ENCODE data around the gene MED26. TPM values are rescaled to one million over a fixed set of nuclear protein-coding genes. Genes with fewer than 3 reads are reported as not detected.
A peak's percentile ranks its signal among the peaks of the same experiment; 100 is the strongest.

Gene MED26
- total RNA-seq, 2 donors from 2014 or later: 10.8 to 11.8 TPM

GRCh38 chr19:16542910-16543472 is 85.0 kb downstream of the MED26 start:
- peak overlapping the region; percentile 83 for H3K27ac Mint-ChIP-seq
- WGBS, 2 experiments (ENCODE audit: insufficient coverage in 1 of 2, insufficient read length in 1 of 2): 2 to 12% methylated on average over 6 to 15 of the region's 15 CpGs

GRCh38 chr19:16542045-16542909 is 85.7 kb downstream of the MED26 start, which contains the start of gene CHERP:
TSS of gene CHERP (minus strand) at chr19:16542437. CDS start at chr19:16542378, 59 bp downstream.
- Mint-ChIP-seq H3K4me3 (peak within 1 kb of the TSS; percentile 86), H3K36me3 (ENCODE audit: low read depth) (peaks cover 36% of the 10 kb centered on the region), H3K9me3 (no peaks in the 10 kb centered on the region), H3K27me3 (ENCODE audit: insufficient read depth) (no peaks in the 10 kb centered on the region), H3K4me1 (peaks cover 16% of the 10 kb centered on the region), H3K27ac (peak within 1 kb of the TSS; percentile 84)
- Histone ChIP-seq H3K4me3 (ENCODE audit: low read length) (peak within 1 kb of the TSS; percentile 93), H3K4me1 (ENCODE audit: control insufficient read depth, insufficient read depth, low read length) (no peaks in the 10 kb centered on the region), H3K9me3 (ENCODE audit: control insufficient read depth, low read length) (no peaks in the 10 kb centered on the region), H3K9ac (ENCODE audit: extremely low read depth, low read length, poor library complexity, severe bottlenecking) (peak within 1 kb of the TSS; percentile 95), H3K36me3 (ENCODE audit: control insufficient read depth, insufficient read depth, low read length) (peaks cover 30% of the 10 kb centered on the region), H3K27ac (ENCODE audit: low read depth, low read length) (peak within 1 kb of the TSS; percentile 78), H3K27me3 (ENCODE audit: control insufficient read depth, insufficient read depth, low read length, poor library complexity, severe bottlenecking) (no peaks in the 10 kb centered on the region)
- TF ChIP-seq CTCF (conservative IDR thresholded peaks at IDR 0.05): peak; percentile 20
- DNase-seq: peak; percentile 96
- WGBS, 2 experiments (ENCODE audit: insufficient coverage in 1 of 2, insufficient read length in 1 of 2): 0% methylated on average over 47 to 108 of the region's 108 CpGs

More at GRCh38 chr19:16542910-16543472, 85.0 kb downstream of the MED26 start:
- H3K36me3 ChIP-seq (ENCODE audit: control insufficient read depth, insufficient read depth, low read length): peaks cover 25% of the 10 kb centered on the region
- no peak for DNase-seq
- no peak for TF ChIP-seq CTCF (conservative IDR thresholded peaks at IDR 0.05)
- H3K4me3 Mint-ChIP-seq: peak overlapping the region; percentile 86
- H3K9ac ChIP-seq (ENCODE audit: extremely low read depth, low read length, poor library complexity, severe bottlenecking): peak overlapping the region; percentile 95
- no peaks in the 10 kb centered on the region for H3K9me3 ChIP-seq (ENCODE audit: control insufficient read depth, low read length)
- no peaks in the 10 kb centered on the region for H3K27me3 ChIP-seq (ENCODE audit: control insufficient read depth, insufficient read depth, low read length, poor library complexity, severe bottlenecking)
- H3K4me3 ChIP-seq (ENCODE audit: low read length): peak overlapping the region; percentile 93
- H3K4me1 ChIP-seq (ENCODE audit: control insufficient read depth, insufficient read depth, low read length): no peaks in the 10 kb centered on the region
- H3K27me3 Mint-ChIP-seq (ENCODE audit: insufficient read depth): no peaks in the 10 kb centered on the region
- no peaks in the 10 kb centered on the region for H3K9me3 Mint-ChIP-seq
- H3K36me3 Mint-ChIP-seq (ENCODE audit: low read depth): peaks cover 29% of the 10 kb centered on the region
- peak overlapping the region; percentile 78 for H3K27ac ChIP-seq (ENCODE audit: low read depth, low read length)
- peaks cover 16% of the 10 kb centered on the region for H3K4me1 Mint-ChIP-seq

GRCh38 chr19:16541526-16542044 is 86.4 kb downstream of the MED26 start:
- DNase-seq: peak; percentile 61
- no peak for TF ChIP-seq CTCF (conservative IDR thresholded peaks at IDR 0.05)
- peak overlapping the region; percentile 95 for H3K9ac ChIP-seq (ENCODE audit: extremely low read depth, low read length, poor library complexity, severe bottlenecking)
- H3K27ac ChIP-seq (ENCODE audit: low read depth, low read length): peak overlapping the region; percentile 69
- no peaks in the 10 kb centered on the region for H3K9me3 ChIP-seq (ENCODE audit: control insufficient read depth, low read length)
- Mint-ChIP-seq H3K27me3 (ENCODE audit: insufficient read depth) (no peaks in the 10 kb centered on the region), H3K9me3 (no peaks in the 10 kb centered on the region), H3K4me3 (peak overlapping the region; percentile 86), H3K36me3 (ENCODE audit: low read depth) (peaks cover 41% of the 10 kb centered on the region), H3K4me1 (peaks cover 16% of the 10 kb centered on the region), H3K27ac (peak overlapping the region; percentile 84)
- no peaks in the 10 kb centered on the region for H3K4me1 ChIP-seq (ENCODE audit: control insufficient read depth, insufficient read depth, low read length)
- H3K4me3 ChIP-seq (ENCODE audit: low read length): peak overlapping the region; percentile 93
- 3 to 6% methylated on average over 15 to 29 of the region's 29 CpGs for WGBS, 2 experiments (ENCODE audit: insufficient coverage in 1 of 2, insufficient read length in 1 of 2)
- H3K36me3 ChIP-seq (ENCODE audit: control insufficient read depth, insufficient read depth, low read length): peaks cover 32% of the 10 kb centered on the region
- no peaks in the 10 kb centered on the region for H3K27me3 ChIP-seq (ENCODE audit: control insufficient read depth, insufficient read depth, low read length, poor library complexity, severe bottlenecking)

All from endodermal cell (in vitro differentiated cells).